Neural progenitor cell (in vitro differentiated cells): ENCODE measurements around the gene ROR2.
"Not testable (repeated sequence)": the region's sequence is repeated elsewhere in the genome, so short reads cannot be mapped to it uniquely, and the experiment has no call there.

Source experiments
- EZH2phosphoT487 ChIP-seq: fragments of 200-600 bp; sonication (generic); IDR thresholded peaks from 2 replicates; pipeline ENCODE4 v1.6.1; 2017; ENCODE audit warnings: antibody characterized with exemption
- TF ChIP-seq, protein P1 (sequence below): fragments of 200-600 bp; sonication (generic); IDR thresholded peaks from 2 replicates; pipeline ENCODE4 v1.5.1; 2017; ENCODE audit warnings: antibody characterized with exemption, mild to moderate bottlenecking

DNA sequence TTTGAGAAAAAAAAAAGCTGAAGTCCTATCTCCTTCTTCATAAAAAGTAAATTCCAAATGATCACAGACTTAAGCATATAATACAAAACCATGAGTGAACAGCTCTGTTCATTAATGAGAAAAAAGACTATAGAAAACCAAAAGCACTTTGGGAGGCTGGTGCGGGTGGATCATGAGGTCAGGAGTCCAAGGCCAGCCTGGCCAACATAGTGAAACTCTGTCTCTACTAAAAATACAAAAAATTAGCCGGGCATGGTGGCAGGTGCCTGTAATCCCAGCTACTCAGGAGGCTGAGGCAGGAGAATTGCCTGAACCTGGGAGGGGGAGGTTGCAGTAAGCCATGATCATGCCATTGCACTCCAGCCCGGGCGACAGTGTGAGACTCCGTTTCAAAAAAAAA, 156.7 kb downstream of the ROR2 start:
- not testable (repeated sequence) for TF ChIP-seq EZH2phosphoT487
- TF ChIP-seq, protein P1, sequence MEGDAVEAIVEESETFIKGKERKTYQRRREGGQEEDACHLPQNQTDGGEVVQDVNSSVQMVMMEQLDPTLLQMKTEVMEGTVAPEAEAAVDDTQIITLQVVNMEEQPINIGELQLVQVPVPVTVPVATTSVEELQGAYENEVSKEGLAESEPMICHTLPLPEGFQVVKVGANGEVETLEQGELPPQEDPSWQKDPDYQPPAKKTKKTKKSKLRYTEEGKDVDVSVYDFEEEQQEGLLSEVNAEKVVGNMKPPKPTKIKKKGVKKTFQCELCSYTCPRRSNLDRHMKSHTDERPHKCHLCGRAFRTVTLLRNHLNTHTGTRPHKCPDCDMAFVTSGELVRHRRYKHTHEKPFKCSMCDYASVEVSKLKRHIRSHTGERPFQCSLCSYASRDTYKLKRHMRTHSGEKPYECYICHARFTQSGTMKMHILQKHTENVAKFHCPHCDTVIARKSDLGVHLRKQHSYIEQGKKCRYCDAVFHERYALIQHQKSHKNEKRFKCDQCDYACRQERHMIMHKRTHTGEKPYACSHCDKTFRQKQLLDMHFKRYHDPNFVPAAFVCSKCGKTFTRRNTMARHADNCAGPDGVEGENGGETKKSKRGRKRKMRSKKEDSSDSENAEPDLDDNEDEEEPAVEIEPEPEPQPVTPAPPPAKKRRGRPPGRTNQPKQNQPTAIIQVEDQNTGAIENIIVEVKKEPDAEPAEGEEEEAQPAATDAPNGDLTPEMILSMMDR = not testable (repeated sequence)
